NCI-H69 (cell line): Measurements from ENCODE around the gene MAP3K12.
"Not testable (repeated sequence)": the region's sequence is repeated elsewhere in the genome, so short reads cannot be mapped to it uniquely, and the experiment has no call there.

Experiments
- DNase-seq: peaks from one replicate; lab custom pipeline; 2025; lab: John Stamatoyannopoulos, UW

Gene MAP3K12

GRCh38 chr12:53441040-53441833 is 58.0 kb downstream of the MAP3K12 start, which contains the start of gene PRR13:
Gene PRR13 (plus strand): TSS chr12:53441734. CDS start chr12:53442715, 981 bp downstream.
- peak; percentile 100 for DNase-seq

GRCh38 chr12:53439582-53439981 is 59.7 kb downstream of the MAP3K12 start:
- DNase-seq = not testable (repeated sequence)

GRCh38 chr12:53435326-53435725 is 63.9 kb downstream of the MAP3K12 start:
- not testable (repeated sequence) for DNase-seq

DNA sequence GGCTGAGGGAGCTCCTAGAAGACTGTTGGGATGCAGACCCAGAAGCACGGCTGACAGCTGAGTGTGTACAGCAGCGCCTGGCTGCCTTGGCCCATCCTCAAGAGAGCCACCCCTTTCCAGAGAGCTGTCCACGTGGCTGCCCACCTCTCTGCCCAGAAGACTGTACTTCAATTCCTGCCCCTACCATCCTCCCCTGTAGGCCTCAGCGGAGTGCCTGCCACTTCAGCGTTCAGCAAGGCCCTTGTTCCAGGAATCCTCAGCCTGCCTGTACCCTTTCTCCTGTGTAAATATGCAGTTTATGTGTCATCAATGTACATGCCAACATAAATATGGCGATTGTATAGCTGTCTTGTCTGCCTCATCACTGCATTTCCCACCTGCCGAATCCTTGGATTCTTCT is 68.1 kb downstream of the MAP3K12 start:
- DNase-seq = no peak

- no peak for DNase-seq
Measured at GRCh38 chr12:53430116-53430515, 69.1 kb downstream of the MAP3K12 start.
